H1 (cell line): ENCODE results near the gene SLC51B. TPM values are rescaled to one million over a fixed set of nuclear protein-coding genes. Genes with fewer than 3 reads are reported as not detected.
A peak's percentile ranks its signal among the peaks of the same experiment; 100 is the strongest.

Source experiments
- CTCF ChIA-PET: fragments of 300-600 bp; sonication (Branson Sonifier 250); formaldehyde crosslinking; loops from one replicate; lab custom pipeline; 2021; ENCODE audit not compliant: partially characterized antibody; lab: Charles Lee
- POLR2A ChIA-PET: fragments of 300-600 bp; sonication (Branson Sonifier 250); formaldehyde crosslinking; loops from one replicate; lab custom pipeline; 2021; ENCODE audit warnings: inconsistent platforms; ENCODE audit not compliant: partially characterized antibody; lab: Charles Lee
- DNase-seq, 2 experiments: peaks; one replicate each; pipeline versions ENCODE4 v3.0.0 to v3.0.0-alpha.2; 2010 to 2022; ENCODE audit warnings: low spot score in 2 of 2, low read depth in 1 of 2, mixed read lengths in 1 of 2
- FAIRE-seq: peaks from 2 replicates; lab custom pipeline; 2011; peaks lifted over from hg19 to GRCh38; lab: Jason Lieb, UNC
- H2AFZ ChIP-seq: 2 replicates; pipeline ENCODE4 v1.8.1; 2012; ENCODE audit warnings: low read length, inconsistent platforms
- H2AK5ac ChIP-seq: 2 replicates; pipeline ENCODE4 v1.6.1; 2013; ENCODE audit warnings: low read depth, low read length
- H2BK120ac ChIP-seq: replicated peaks from 2 replicates; pipeline ENCODE3; 2013; ENCODE audit warnings: low read depth, low read length, inconsistent platforms
- H2BK12ac ChIP-seq: 2 replicates; pipeline ENCODE4 v1.6.1; 2013; ENCODE audit warnings: low read depth, low read length
- H2BK15ac ChIP-seq: 2 replicates; pipeline ENCODE4 v1.6.1; 2013; ENCODE audit warnings: low read length
- H2BK20ac ChIP-seq: 2 replicates; pipeline ENCODE4 v1.6.1; 2013; ENCODE audit warnings: low read length
- H2BK5ac ChIP-seq: 2 replicates; pipeline ENCODE4 v1.6.1; 2013; ENCODE audit warnings: low read depth, low read length
- H3K14ac ChIP-seq: 2 replicates; pipeline ENCODE4 v1.6.1; 2013; ENCODE audit warnings: inconsistent platforms; ENCODE audit not compliant: insufficient read length
- H3K18ac ChIP-seq: 2 replicates; pipeline ENCODE4 v1.6.1; 2013; ENCODE audit warnings: low read length; ENCODE audit errors: extremely low read depth
- H3K23ac ChIP-seq: 2 replicates; pipeline ENCODE4 v1.6.1; 2013; ENCODE audit warnings: inconsistent platforms; ENCODE audit not compliant: insufficient read length
- H3K23me2 ChIP-seq: 2 replicates; pipeline ENCODE4 v1.6.1; 2013; ENCODE audit warnings: low read depth, low read length
- H3K27ac ChIP-seq: 2 replicates; pipeline ENCODE4 v1.6.1; 2011; ENCODE audit warnings: low read depth, low read length, inconsistent platforms
- H3K27me3 ChIP-seq, 4 experiments: replicated peaks in 1 of 4; 1 replicate in 1 of 4; 2 replicates in 3 of 4; pipeline versions ENCODE4 v1.6.1 to v1.8.1; 2011 to 2013; ENCODE audit warnings: low read length in 3 of 4, mild to moderate bottlenecking in 3 of 4, inconsistent platforms in 2 of 4, mixed read lengths in 2 of 4, moderate library complexity in 1 of 4; ENCODE audit not compliant: control insufficient read depth in 3 of 4, insufficient read depth in 3 of 4; ENCODE audit errors: extremely low read depth in 1 of 4
- H3K36me3 ChIP-seq, 4 experiments: 2 replicates each; pipeline versions ENCODE4 v1.6.1 to v1.8.1; 2011 to 2013; ENCODE audit warnings: mild to moderate bottlenecking in 4 of 4, low read length in 3 of 4, moderate library complexity in 2 of 4, control low read depth in 1 of 4, inconsistent platforms in 1 of 4; ENCODE audit not compliant: insufficient read depth in 4 of 4, control insufficient read depth in 2 of 4
- H3K4ac ChIP-seq: replicated peaks from 2 replicates; pipeline ENCODE3; 2013; ENCODE audit warnings: low read length, low read depth, mixed read lengths, inconsistent platforms; ENCODE audit not compliant: insufficient read length
- H3K4me1 ChIP-seq, 4 experiments: replicated peaks in 1 of 4; 1 replicate in 1 of 4; 2 replicates in 3 of 4; pipeline versions ENCODE4 v1.6.1 to v1.8.1; 2011 to 2013; ENCODE audit warnings: low read length in 3 of 4, inconsistent platforms in 2 of 4, mixed read lengths in 1 of 4; ENCODE audit not compliant: insufficient read depth in 4 of 4, control insufficient read depth in 3 of 4
- H3K4me2 ChIP-seq, 2 experiments: 2 replicates each; pipeline versions ENCODE4 v1.6.1 to v1.8.1; 2011 to 2013; ENCODE audit warnings: low read depth in 2 of 2, low read length in 2 of 2, control low read depth in 1 of 2, inconsistent platforms in 1 of 2, mild to moderate bottlenecking in 1 of 2; ENCODE audit not compliant: insufficient read depth in 1 of 2
- H3K4me3 ChIP-seq, 4 experiments: fragments of 200-600, 300-600 bp in 1 of 4; sonication (generic), shearing (Covaris generic), sonication (Bioruptor Twin) in 1 of 4; 2 replicates each; pipeline versions ENCODE4 v1.5.1 to v1.8.1; 2011 to 2016; ENCODE audit warnings: low read length in 4 of 4, low read depth in 3 of 4, control low read depth in 2 of 4, inconsistent platforms in 2 of 4, mild to moderate bottlenecking in 2 of 4, mixed read lengths in 1 of 4, moderate library complexity in 1 of 4; ENCODE audit not compliant: insufficient read depth in 2 of 4; ENCODE audit errors: extremely low read depth in 1 of 4
- H3K56ac ChIP-seq: replicated peaks from 2 replicates; pipeline ENCODE3; 2013; ENCODE audit warnings: low read depth, mild to moderate bottlenecking, mixed read lengths, low read length, inconsistent platforms; ENCODE audit not compliant: insufficient read length
- H3K79me1 ChIP-seq: 2 replicates; pipeline ENCODE4 v1.6.1; 2013; ENCODE audit warnings: low read depth, low read length, control low read depth
- H3K79me2 ChIP-seq, 2 experiments: 2 replicates each; pipeline versions ENCODE4 v1.6.1 to v1.8.1; 2012 to 2013; ENCODE audit warnings: low read length in 2 of 2, mild to moderate bottlenecking in 2 of 2, inconsistent platforms in 1 of 2; ENCODE audit not compliant: insufficient read depth in 2 of 2, control insufficient read depth in 1 of 2
- H3K9ac ChIP-seq, 4 experiments: replicated peaks in 1 of 4; 1 replicate in 1 of 4; 2 replicates in 3 of 4; pipeline versions ENCODE4 v1.6.1 to v1.8.1; 2011 to 2013; ENCODE audit warnings: low read depth in 3 of 4, low read length in 3 of 4, control low read depth in 2 of 4, mild to moderate bottlenecking in 2 of 4, moderate library complexity in 2 of 4, inconsistent platforms in 1 of 4; ENCODE audit errors: extremely low read depth in 1 of 4
- H3K9me3 ChIP-seq, 2 experiments: 2 replicates each; pipeline versions ENCODE4 v1.6.1 to v1.8.1; 2012 to 2013; ENCODE audit warnings: mild to moderate bottlenecking in 2 of 2, moderate library complexity in 2 of 2, control low read depth in 1 of 2, inconsistent platforms in 1 of 2, low read depth in 1 of 2, low read length in 1 of 2, mixed read lengths in 1 of 2; ENCODE audit not compliant: insufficient read depth in 2 of 2
- H4K20me1 ChIP-seq, 2 experiments: replicated peaks in 1 of 2; 2 replicates each; pipeline versions ENCODE3 to v1.8.1; 2011 to 2013; ENCODE audit warnings: inconsistent platforms in 2 of 2, low read length in 2 of 2, mild to moderate bottlenecking in 1 of 2; ENCODE audit not compliant: insufficient read depth in 2 of 2, control insufficient read depth in 1 of 2
- H4K5ac ChIP-seq: 2 replicates; pipeline ENCODE4 v1.6.1; 2013; ENCODE audit warnings: low read length, low read depth, mixed read lengths, inconsistent platforms; ENCODE audit not compliant: insufficient read length
- H4K8ac ChIP-seq: 2 replicates; pipeline ENCODE4 v1.8.0; 2013; ENCODE audit warnings: mild to moderate bottlenecking, moderate library complexity, low read length, inconsistent platforms; ENCODE audit not compliant: insufficient read depth; ENCODE audit errors: extremely low read depth
- H4K91ac ChIP-seq: replicated peaks from 2 replicates; pipeline ENCODE3; 2013; ENCODE audit warnings: low read length, mixed read lengths, inconsistent platforms; ENCODE audit not compliant: insufficient read length
- CBX8 ChIP-seq: fragments of 300-800, 300-1000 bp; sonication (generic); IDR thresholded peaks from 2 replicates; pipeline ENCODE4 v1.7.1; 2016; ENCODE audit warnings: low read depth, low read length, borderline replicate concordance
- KDM4A ChIP-seq: IDR thresholded peaks from one replicate; pipeline ENCODE4 v1.7.1; 2012; ENCODE audit warnings: low read depth, mild to moderate bottlenecking, moderate library complexity, low read length, inconsistent platforms; ENCODE audit not compliant: severe bottlenecking
- RFX5 ChIP-seq: IDR thresholded peaks from 2 replicates; pipeline ENCODE4 v1.6.1; 2011; ENCODE audit warnings: low read depth, low read length, improper control_type of control experiment, borderline replicate concordance
- WGBS, 2 experiments: shearing (Covaris generic) in 1 of 2; methylation state at CpG; one replicate each; pipeline versions ENCODE4 v1.1.6 to v1.1.7; 2013 to 2015; ENCODE audit warnings: low lambda C conversion rate in 2 of 2, mixed read lengths in 2 of 2, inconsistent platforms in 1 of 2, low coverage in 1 of 2, missing lambda C conversion rate in 1 of 2; ENCODE audit not compliant: insufficient replicate concordance in 2 of 2, insufficient coverage in 1 of 2, insufficient read length in 1 of 2; ENCODE audit errors: extremely low coverage in 1 of 2, missing lambda C conversion rate in 1 of 2; 5-methylcytosine and 5-hydroxymethylcytosine counted together
- polyA plus RNA-seq, 7 experiments: library from polyadenylated mRNA; depleted of rRNA in 3 of 7; stranded (reverse) in 5 of 7; unstranded in 2 of 7; fragments of >200 nt in 5 of 7; fragments of 200-250 nt in 2 of 7; gene quantifications; 1 replicate in 5 of 7; 2 replicates in 1 of 7; 4 replicates in 1 of 7; pipeline versions ENCODE4 v1.2.1 to v1.2.3, GENCODE V29; 2011 to 2013; ENCODE audit warnings: missing spikeins in 2 of 7, mixed read lengths in 2 of 7
- total RNA-seq: library from RNA; stranded (reverse); fragmentation: NEBNext Ultra II Directional; extraction: Animal tissue kit (Norgen Biotek cat#: 25700); gene quantifications from 2 replicates; pipeline ENCODE4 v1.2.1, GENCODE V29; 2021

The SLC51B gene
- total and polyA plus RNA-seq, 2 of the 8 experiments (the other 6 are each of a cell fraction or from before 2014, with no cell fraction given): not detected

DNA sequence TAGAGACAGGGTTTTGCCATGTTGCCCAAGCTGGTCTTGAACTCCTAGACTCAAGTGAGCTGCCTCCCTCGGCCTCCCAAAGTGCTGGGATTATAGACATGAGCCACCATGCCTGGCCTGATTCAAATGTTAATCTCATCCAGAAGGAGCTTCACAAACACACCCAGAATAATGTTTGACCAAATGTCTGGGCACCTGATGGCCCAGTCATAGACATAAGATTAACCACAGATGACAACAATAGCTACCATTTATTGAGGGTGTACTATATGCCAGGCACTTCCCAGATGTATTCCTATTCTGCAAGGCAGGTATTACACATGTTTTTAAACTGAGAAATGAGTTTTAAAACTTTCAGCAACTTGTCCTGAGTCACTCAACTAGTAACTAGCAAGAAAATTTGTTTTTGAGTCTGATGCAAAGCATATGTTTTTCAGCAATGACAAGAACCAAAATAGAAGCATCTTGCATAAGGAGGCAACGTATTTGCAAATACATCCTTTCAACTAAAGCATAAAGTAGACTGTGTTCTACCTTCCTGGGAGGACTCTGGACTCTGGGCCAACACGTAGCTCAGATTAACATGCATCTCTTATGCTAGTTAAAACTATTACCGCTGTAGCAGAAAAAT is 47.3 kb upstream of the SLC51B start:
- TF ChIP-seq CBX8 (no peak), KDM4A (peak; percentile 17), RFX5 (no peak)
- TF ChIP-seq, all 59 proteins: peak for 1
- Histone ChIP-seq H3K4me1 (no peaks in the 10 kb centered on the region), H3K27ac (no peak overlapping the region)

More for the DNA sequence above, 47.3 kb upstream of the SLC51B start:
- no peak overlapping the region for H4K91ac ChIP-seq
- H2AK5ac ChIP-seq: no peak overlapping the region
- no peak overlapping the region for H2BK120ac ChIP-seq
- peaks cover 0 to under 1% (median under 1%) of the 10 kb centered on the region in 4 experiments; a peak in 2 of 8 replicates for H3K36me3 ChIP-seq
- no peaks in the 10 kb centered on the region for H3K27me3 ChIP-seq
- no peak overlapping the region for H3K56ac ChIP-seq
- POLR2A ChIA-PET: interaction anchor here (0.5 to 2.1 kb wide), 3 partner anchors 8 to 26 kb away, joined by 3 to 5 read pairs (median 4); no protein-coding TSS in a partner anchor
- no peak overlapping the region for H2AFZ ChIP-seq
- WGBS, 2 experiments: 90% methylated on average over 4 of the region's 4 CpGs; no CpG with 5 or more reads in 1 of the 2 experiments
- H2BK15ac ChIP-seq: no peak overlapping the region
- FAIRE-seq (no peak), DNase-seq (no peak)
- H3K9ac ChIP-seq: no peak overlapping the region
- no peak overlapping the region for H3K23ac ChIP-seq
- H4K20me1 ChIP-seq: no peaks in the 10 kb centered on the region
- H3K18ac ChIP-seq: no peak overlapping the region
- H4K8ac ChIP-seq: no peak overlapping the region
- no peaks in the 10 kb centered on the region for H3K23me2 ChIP-seq
- H2BK5ac ChIP-seq: no peak overlapping the region
- H2BK20ac ChIP-seq: no peak overlapping the region
- H3K4me3 ChIP-seq: no peak overlapping the region
- no peak overlapping the region for H3K4ac ChIP-seq
- H2BK12ac ChIP-seq: no peak overlapping the region
- H3K79me1 ChIP-seq: no peaks in the 10 kb centered on the region
- no peaks in the 10 kb centered on the region for H3K79me2 ChIP-seq
- CTCF ChIA-PET: interaction anchor here (0.7 to 3.8 kb wide), 4 partner anchors 11 to 350 kb away, joined by 3 to 13 read pairs (median 3); no protein-coding TSS in a partner anchor
- no peak overlapping the region for H4K5ac ChIP-seq
- H3K4me2 ChIP-seq: no peak overlapping the region
- no peaks in the 10 kb centered on the region for H3K9me3 ChIP-seq
- H3K14ac ChIP-seq: no peak overlapping the region
